Nucleus accumbens (tissue), 56 donors: ENCODE results near the gene SMNDC1.
A peak's percentile ranks its signal among the peaks of the same experiment; 100 is the strongest.

ENCODE experiments used
- DNase-seq, 56 donors: peaks; one replicate each; lab custom pipeline; 2025; lab: John Stamatoyannopoulos, UW

SMNDC1 gene

DNA sequence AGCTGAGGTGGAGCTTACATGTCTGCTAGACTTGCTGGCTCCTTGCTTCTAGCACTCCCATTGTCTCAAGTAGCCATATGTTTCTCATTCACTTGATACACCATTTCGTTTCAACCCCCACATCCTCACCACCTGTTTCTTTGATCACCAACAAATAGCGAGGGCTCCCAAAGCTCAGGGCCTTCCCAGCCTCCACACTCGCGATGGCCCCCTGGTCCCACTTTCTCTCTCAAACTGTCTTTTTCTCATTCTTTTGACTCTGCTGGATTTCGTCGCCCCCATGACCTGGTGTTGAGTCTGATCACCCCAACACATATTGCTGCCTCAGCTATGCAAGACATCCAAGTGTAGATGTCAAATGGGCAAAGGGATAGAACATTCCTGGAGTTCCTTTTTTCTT, 26.0 kb upstream of the SMNDC1 start:
- DNase-seq = no peak

GRCh38 chr10:110327262-110327914, 22.7 kb upstream of the SMNDC1 start:
- DNase-seq = no peak

GRCh38 chr10:110326351-110327032, 21.8 kb upstream of the SMNDC1 start:
- DNase-seq = no peak

DNA sequence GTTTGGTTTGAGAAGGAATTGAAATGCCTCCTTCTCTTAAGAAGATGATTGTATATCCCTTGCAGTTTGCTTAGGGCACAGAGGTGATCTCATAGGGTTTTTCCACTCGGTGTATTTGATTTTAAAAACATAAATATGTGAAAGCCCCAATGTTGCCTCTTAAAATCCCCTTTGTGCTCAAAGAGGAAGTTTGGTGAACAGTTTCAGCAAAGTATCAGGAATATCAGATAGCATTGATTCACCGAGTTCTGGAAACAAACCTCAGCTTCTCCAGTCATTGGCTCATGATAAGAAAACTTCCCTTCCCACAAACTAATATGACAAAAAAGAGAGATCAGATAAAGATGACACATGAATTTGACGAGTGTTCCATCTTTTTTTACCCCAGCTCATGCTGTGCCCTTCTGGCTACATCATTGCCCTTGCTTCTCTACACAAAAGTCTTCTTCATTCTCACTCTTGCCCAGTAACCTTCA, 20.1 kb upstream of the SMNDC1 start:
- no peak for DNase-seq

- no peak for DNase-seq
Measured at GRCh38 chr10:110324201-110324804, 19.6 kb upstream of the SMNDC1 start.

DNA sequence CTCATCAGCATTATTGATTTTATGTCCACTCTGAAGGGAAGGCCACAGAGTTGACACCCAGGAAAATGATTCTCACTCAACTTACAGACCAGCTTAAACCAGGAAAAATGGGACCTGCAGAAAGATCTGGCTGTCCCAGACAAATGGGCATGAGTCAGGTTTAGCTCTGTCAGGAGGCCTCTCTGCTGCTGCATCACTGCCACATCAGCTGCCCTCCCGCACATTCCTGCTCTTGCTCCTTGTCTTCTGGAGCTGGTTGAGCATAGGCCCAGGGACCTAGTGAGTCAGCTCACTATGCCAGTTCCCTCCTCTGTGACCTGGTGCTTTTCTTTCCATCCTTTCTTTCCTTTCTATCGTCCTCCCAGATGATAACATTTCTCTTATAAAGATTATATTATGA, 18.8 kb upstream of the SMNDC1 start:
- DNase-seq = peak in 1 of 56 donors; percentile 3

- no peak for DNase-seq
Measured at GRCh38 chr10:110321869-110322620, 17.3 kb upstream of the SMNDC1 start.

DNA sequence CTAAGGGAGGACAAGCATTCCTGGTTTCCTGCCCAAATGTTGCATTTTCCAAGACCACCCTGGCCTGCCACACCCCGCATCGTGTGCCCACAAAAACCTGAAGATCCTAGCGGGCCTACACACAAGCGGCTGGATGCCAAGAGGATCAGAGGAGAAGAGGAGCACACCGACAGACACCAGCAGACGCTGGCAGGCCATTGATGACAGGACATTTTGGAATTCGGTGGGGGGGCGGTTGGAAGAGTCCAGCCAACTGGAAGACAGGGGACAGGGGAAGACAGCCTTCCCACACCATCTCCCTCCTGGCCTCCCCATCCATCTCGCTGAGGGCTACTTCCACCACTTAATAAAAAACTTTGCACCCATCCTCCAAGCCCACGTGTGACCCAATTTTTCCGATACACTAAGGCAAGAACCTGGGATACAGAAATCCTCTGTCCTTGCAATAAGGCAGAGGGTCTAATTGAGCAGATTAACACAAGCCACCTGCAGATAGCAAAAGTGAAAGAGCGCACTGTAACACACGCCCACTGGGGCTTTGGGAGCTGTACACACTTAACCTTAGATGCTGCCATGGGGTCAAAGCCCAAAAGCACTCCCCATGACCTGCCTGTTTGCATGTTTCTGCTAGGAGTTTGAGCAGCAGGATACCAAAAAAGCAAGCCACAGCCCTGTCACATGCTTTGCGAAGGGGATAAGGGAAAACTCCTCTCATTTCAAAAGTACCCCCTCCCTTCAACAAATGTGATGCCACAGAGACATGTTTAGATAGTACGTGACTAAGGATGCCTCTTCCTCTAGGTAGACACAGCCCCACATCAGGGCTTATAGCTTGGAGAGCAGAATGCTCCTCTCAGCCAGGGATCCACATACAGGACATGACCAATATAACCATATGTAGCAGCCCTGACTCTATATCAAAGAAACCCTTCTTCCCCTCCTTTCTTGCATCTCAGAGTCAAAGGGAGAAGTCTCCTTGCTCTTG, 13.4 kb upstream of the SMNDC1 start:
- no peak for DNase-seq

DNA sequence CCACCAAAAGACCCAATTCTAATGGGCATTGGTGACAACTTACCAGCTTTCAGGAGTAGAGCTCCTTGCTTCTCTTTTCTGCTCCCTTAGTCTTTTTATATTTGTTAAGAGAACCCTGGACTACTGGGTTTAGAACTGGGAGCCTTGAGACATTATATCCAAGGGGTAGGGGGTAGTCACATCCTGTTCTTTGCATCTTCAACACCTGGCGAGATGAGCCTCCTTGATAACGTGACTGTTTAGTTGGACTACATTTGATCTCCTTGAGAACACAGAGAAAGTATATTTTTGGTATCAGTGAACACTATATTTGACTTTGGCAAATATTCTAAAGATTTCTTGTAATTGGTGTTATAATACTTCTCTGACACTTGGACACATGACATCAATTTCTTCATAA, 9.0 kb upstream of the SMNDC1 start:
- DNase-seq = no peak

- no peak for DNase-seq
Measured at GRCh38 chr10:110312206-110312605, 7.5 kb upstream of the SMNDC1 start.

DNA sequence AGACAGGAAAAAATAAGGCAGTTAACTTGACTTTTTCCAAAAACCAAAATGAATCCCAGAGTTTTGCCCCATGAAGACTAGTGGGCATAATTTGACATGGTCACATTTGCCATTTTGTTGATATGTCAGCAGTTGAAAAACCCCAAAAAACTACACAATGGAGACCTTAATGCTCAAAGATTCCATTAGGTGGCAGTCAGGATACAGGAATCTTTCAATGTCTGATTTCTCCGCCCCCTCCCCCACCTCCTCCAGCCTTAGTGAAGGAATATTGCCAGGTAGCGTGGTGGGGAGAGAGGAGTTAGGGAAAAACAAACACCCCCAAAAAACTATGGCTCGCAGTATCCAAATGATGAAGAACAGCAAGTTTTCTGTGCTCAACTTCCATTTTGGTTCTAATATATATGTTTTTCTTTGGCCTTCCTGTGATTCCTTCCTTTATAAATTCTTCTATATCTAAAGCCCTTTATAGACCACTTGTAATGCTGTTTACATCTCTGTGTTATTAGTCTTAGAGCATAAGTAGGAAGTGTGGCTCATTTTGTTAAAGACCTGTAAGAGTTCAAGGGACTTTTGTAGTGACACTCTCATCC, 6.7 kb upstream of the SMNDC1 start:
- DNase-seq = peak in 24 of 56 donors; percentile 3 to 59 (median 20)

DNA sequence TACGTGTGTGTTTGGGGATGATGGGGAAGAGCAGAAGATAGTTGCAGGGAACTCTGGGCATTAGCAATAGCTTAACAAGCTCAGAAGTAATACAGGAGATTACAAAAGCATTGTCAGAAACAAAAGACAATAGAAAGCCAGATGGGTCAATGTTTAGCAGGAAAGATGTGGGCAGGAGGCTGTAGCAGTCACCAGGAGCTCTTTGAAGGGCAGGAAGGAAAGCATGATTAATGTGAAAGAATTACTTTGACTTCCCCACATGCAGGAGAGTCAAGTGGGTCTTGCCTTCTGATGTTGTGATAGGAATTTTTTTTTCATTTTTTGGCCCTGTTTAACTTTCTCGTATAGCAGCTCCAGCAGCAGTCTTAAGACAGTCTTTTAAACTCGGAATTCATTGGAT, 6.0 kb upstream of the SMNDC1 start:
- no peak for DNase-seq

DNA sequence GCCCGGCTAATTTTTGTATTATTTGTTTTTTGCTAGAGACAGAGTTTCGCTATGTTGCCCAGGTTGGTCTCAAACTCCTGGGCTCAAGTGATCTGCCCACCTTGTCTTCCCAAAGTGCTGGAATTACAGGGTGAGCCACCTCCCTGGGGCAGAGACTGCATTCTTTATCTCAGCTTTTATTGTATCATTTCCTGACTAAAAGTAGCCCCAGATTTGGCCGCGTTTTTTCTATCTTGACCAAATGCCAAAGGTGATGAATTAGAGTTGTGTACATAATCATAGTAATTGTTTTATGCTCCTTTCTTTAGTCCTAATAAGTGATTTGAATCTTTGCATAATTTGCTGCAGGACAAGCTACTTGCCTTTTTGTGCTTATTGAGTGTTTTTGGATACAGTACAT, 3.1 kb upstream of the SMNDC1 start:
- no peak for DNase-seq

DNA sequence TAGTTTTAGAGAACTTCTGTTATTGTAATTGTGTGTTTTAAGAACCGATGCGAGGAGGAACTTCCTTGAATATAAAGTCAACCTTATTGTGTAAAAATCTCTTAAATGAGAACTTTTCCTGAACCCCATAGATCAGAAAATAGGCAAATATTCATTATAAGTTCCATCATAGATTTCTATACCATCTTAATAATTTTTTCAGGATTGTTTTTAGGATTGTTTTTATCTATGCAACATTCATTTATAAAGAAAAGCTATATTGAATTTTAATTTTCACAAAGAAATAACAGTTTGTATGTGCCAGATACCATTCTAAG, 1.7 kb upstream of the SMNDC1 start:
- no peak for DNase-seq

DNA sequence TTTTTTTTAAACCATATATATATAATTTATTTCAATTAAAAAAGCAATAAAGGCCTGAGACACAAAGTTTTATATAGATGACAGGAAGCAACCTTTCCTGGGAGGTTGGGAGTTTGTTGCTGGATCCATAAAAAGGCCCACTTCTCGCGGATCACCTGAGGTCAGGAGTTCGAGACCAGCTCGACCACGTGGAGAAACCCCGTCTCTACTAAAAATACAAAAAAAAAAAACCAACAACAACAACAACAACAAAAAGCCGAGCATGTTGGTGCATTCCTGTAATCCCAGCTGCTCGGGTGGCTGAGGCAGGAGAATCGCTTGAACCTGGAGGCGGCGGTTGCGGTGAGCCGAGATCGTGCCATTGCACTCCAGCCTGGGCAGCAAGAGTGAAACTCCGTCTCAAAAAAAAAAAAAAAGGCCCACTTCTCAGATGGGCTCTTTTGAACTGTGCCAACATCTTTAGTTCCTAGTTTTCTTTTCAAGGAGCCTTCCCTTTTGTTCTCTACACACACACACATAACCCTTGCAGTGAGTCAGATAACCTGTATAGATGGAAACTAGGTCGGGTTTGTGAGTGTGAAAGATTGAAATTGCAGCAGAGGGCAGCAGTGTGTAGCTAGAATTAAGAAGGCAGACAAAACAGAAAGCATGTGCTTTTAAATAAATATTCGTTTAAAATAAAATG, 1.2 kb upstream of the SMNDC1 start:
- DNase-seq = peak in 22 of 56 donors; percentile 1 to 65 (median 10)

GRCh38 chr10:110304394-110304779, 333 bp downstream of the SMNDC1 start:
- DNase-seq = peak in 5 of 56 donors; percentile 43 to 63 (median 55)

- DNase-seq = no peak
Measured at GRCh38 chr10:110303681-110304080, 1.0 kb downstream of the SMNDC1 start.

- no peak for DNase-seq
Measured at GRCh38 chr10:110300486-110300986, 4.2 kb downstream of the SMNDC1 start.

- DNase-seq = no peak
Measured at GRCh38 chr10:110296966-110297365, 7.8 kb downstream of the SMNDC1 start.
